Psoas muscle (tissue), 8 donors: ENCODE data around the gene IDUA. TPM values are rescaled to one million over a fixed set of nuclear protein-coding genes. Genes with fewer than 3 reads are reported as not detected.

Experiments
- ATAC-seq, 4 donors: fragments of 200-7000 bp; cut with Tn5 transposase; one replicate each; pipeline ENCODE4 v1.9.1; 2020; ENCODE audit warnings: moderate library complexity in 3 of 4, mild to moderate bottlenecking in 2 of 4
- DNase-seq, 2 donors: peaks; one replicate each; pipeline ENCODE4 v3.0.0-alpha.2; 2020
- H3K27ac ChIP-seq: fragments of 200-600 bp; one replicate; pipeline ENCODE4 v1.8.0; 2022
- H3K27me3 ChIP-seq, 3 donors: fragments of 200-600 bp in 1 of 3; one replicate each; pipeline versions ENCODE4 v1.6.1 to v1.8.0; 2013 to 2022; ENCODE audit warnings: low read length in 2 of 3, mild to moderate bottlenecking in 2 of 3, moderate library complexity in 1 of 3; ENCODE audit not compliant: insufficient read depth in 3 of 3
- H3K36me3 ChIP-seq, 2 donors: fragments of 200-600 bp in 1 of 2; one replicate each; pipeline versions ENCODE4 v1.6.1 to v1.8.0; 2013 to 2022; ENCODE audit warnings: low read depth in 1 of 2, mild to moderate bottlenecking in 1 of 2, moderate library complexity in 1 of 2; ENCODE audit not compliant: insufficient read depth in 1 of 2
- H3K4me1 ChIP-seq: fragments of 200-600 bp; one replicate; pipeline ENCODE4 v1.8.0; 2022
- H3K4me3 ChIP-seq: fragments of 200-600 bp; one replicate; pipeline ENCODE4 v1.8.0; 2022; ENCODE audit warnings: mild to moderate bottlenecking
- H3K9me3 ChIP-seq: fragments of 200-600 bp; one replicate; pipeline ENCODE4 v1.8.0; 2022
- CTCF ChIP-seq: fragments of 200-600 bp; IDR thresholded peaks from one replicate; pipeline ENCODE4 v1.8.0; 2022; ENCODE audit warnings: antibody characterized with exemption
- WGBS, 3 donors: extraction: QIAGEN DNeasy Blood & Tissue Kit; methylation state at CpG; one replicate each; pipeline versions ENCODE4 v1.1.6 to v1.1.7; 2013; 5-methylcytosine and 5-hydroxymethylcytosine counted together
- intact Hi-C, 2 donors: fragments of 100-400 bp; cut with DNase I; formaldehyde crosslinking; loops; one replicate each; pipeline versions ENCODE4 v1.11.0 to v1.14.2; 2022
- polyA plus RNA-seq, 3 donors: library from polyadenylated mRNA; stranded (reverse); fragments of 200-250 nt; gene quantifications; one replicate each; pipeline ENCODE4 v1.2.3, GENCODE V29; 2013
- total RNA-seq, 4 donors: library from RNA; stranded (reverse); fragmentation: NEBNext Ultra II Directional in 2 of 4; extraction: Animal tissue kit (Norgen Biotek cat#: 25700) in 2 of 4; gene quantifications; one replicate each; pipeline versions ENCODE4 v1.2.1 to v1.2.4, GENCODE V29; 2021 to 2023
- donor health status: healthy with polysubstance abuse.
- donor health status: DM: no; HTN: no; CAD: no; lungs with moderate emphysema.
- donor health status: Bipolar disorder and iron deficiency.
- donor health status: healthy.
- donor health status: DM: yes; HTN: yes; CAD: no.
- donor health status: DM: no; HTN: no; CAD: no.
- donor health status: DM: no; HTN: no; CAD: no.
- donor health status: DM: yes; HTN: yes; CAD: no.

The IDUA gene
- total and polyA plus RNA-seq, 7 donors = 1.3 to 6.0 (median 5.1) TPM

- DNase-seq (peak; percentile 25 to 57), ATAC-seq (no peak)
- no peaks in the 10 kb centered on the region for H3K36me3 ChIP-seq
- no peak overlapping the region for H3K27ac ChIP-seq
- no peaks in the 10 kb centered on the region for H3K4me1 ChIP-seq
- H3K4me3 ChIP-seq = peak overlapping the region; percentile 18
- H3K27me3 ChIP-seq = peaks cover 0 to 76% (median 24%) of the 10 kb centered on the region in 3 donors
- H3K9me3 ChIP-seq = no peaks in the 10 kb centered on the region
- intact Hi-C loops = no loop called here
- TF ChIP-seq CTCF = no peak
- 46 to 58% (median 49%) methylated on average over 35 to 41 of the region's 41 CpGs for WGBS, 3 donors
Measured at GRCh38 chr4:1047106-1047975, 60.5 kb downstream of the IDUA start.

- peaks cover 0 to 84% (median 24%) of the 10 kb centered on the region in 3 donors for H3K27me3 ChIP-seq
- no peak for TF ChIP-seq CTCF
- H3K4me3 ChIP-seq = no peak overlapping the region
- no peak for ATAC-seq
- 68 to 73% (median 71%) methylated on average over 32 to 34 of the region's 34 CpGs for WGBS, 3 donors
- DNase-seq = peak; percentile 29 to 45
- no peak overlapping the region for H3K27ac ChIP-seq
- no peaks in the 10 kb centered on the region for H3K9me3 ChIP-seq
- no peaks in the 10 kb centered on the region for H3K36me3 ChIP-seq
- intact Hi-C loops = no loop called here
- H3K4me1 ChIP-seq = peaks cover 6% of the 10 kb centered on the region
Measured at GRCh38 chr4:1047976-1048772, 61.3 kb downstream of the IDUA start.

GRCh38 chr4:1048773-1049590, 62.1 kb downstream of the IDUA start:
- WGBS, 3 donors = 76 to 84% (median 79%) methylated on average over 15 to 16 of the region's 16 CpGs
- H3K4me3 ChIP-seq = no peak overlapping the region
- intact Hi-C loops = no loop called here
- TF ChIP-seq CTCF = no peak
- no peaks in the 10 kb centered on the region for H3K36me3 ChIP-seq
- DNase-seq (no peak), ATAC-seq (no peak)
- no peaks in the 10 kb centered on the region for H3K9me3 ChIP-seq
- H3K27ac ChIP-seq = no peak overlapping the region
- H3K4me1 ChIP-seq = peaks cover 7% of the 10 kb centered on the region
- H3K27me3 ChIP-seq = peaks cover 0 to 78% (median 22%) of the 10 kb centered on the region in 3 donors

GRCh38 chr4:1049591-1049905, 62.7 kb downstream of the IDUA start:
- no peak for TF ChIP-seq CTCF
- 79 to 81% (median 79%) methylated on average over 21 of the region's 21 CpGs for WGBS, 3 donors
- Histone ChIP-seq H3K4me3 (no peak overlapping the region), H3K27ac (no peak overlapping the region), H3K9me3 (no peaks in the 10 kb centered on the region), H3K27me3 (peaks cover 0 to 72% (median 21%) of the 10 kb centered on the region in 3 donors), H3K4me1 (peaks cover 7% of the 10 kb centered on the region), H3K36me3 (no peaks in the 10 kb centered on the region)
- DNase-seq = peak in 1 of 2 donors; percentile 19
- ATAC-seq = no peak
- intact Hi-C loops = no loop called here
